Kidney epithelial cell (primary cell): ENCODE results near the gene MRPL40. TPM values are rescaled to one million over a fixed set of nuclear protein-coding genes. Genes with fewer than 3 reads are reported as not detected.

Experiments used
- DNase-seq: peaks from one replicate; pipeline ENCODE4 v3.0.0-alpha.2; 2010; ENCODE audit warnings: low read depth
- H3K27me3 ChIP-seq: 2 replicates; pipeline ENCODE4 v1.6.0; 2011; ENCODE audit warnings: low read length; ENCODE audit not compliant: control insufficient read depth, insufficient read depth
- H3K36me3 ChIP-seq: 2 replicates; pipeline ENCODE4 v1.5.1; 2011; ENCODE audit warnings: low read length; ENCODE audit not compliant: control insufficient read depth, insufficient read depth
- H3K4me3 ChIP-seq: 2 replicates; pipeline ENCODE4 v1.5.1; 2011; ENCODE audit warnings: low read depth, mild to moderate bottlenecking, control low read depth, low read length
- CTCF ChIP-seq: IDR thresholded peaks from 2 replicates; pipeline ENCODE4 v1.5.1; 2011; ENCODE audit warnings: mild to moderate bottlenecking, moderate library complexity, low read length, control low read depth, inconsistent platforms; ENCODE audit not compliant: insufficient read depth, poor library complexity, severe bottlenecking
- total RNA-seq: library from RNA; depleted of rRNA; stranded (reverse); fragments of >200 nt; gene quantifications from 2 replicates; pipeline ENCODE4 v1.2.3, GENCODE V29; 2015

Gene MRPL40
- total RNA-seq, 1 donor from 2014 or later: 47.2 TPM

- Histone ChIP-seq H3K4me3 (no peak overlapping the region), H3K36me3 (peaks cover 7% of the 10 kb centered on the region), H3K27me3 (no peaks in the 10 kb centered on the region)
- DNase-seq: no peak
- TF ChIP-seq CTCF: no peak
Observed at GRCh38 chr22:19471572-19471971, 39.2 kb downstream of the MRPL40 start.

DNA sequence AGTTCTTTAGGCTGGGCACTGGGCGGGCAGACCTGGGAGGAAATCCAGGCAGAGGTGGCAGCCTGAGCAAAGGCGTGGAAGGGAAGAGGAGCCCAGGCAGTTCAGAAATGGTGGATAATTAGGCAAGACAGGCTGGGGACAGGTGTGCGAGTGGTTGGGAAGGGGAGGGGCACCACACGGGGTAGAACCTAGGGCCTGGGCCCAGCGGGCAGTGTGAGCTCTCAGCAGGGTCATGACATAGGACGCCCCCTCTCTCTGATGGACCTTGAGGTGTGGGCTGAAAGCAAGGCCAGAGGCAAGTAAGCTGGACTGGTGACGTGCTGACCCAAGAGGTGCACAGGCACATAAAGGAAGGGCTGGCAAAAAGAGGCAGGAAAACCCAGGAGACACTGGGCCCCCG, 39.9 kb downstream of the MRPL40 start:
- no peak for DNase-seq
- H3K36me3 ChIP-seq: peaks cover 7% of the 10 kb centered on the region
- no peak for TF ChIP-seq CTCF
- H3K4me3 ChIP-seq: no peak overlapping the region
- H3K27me3 ChIP-seq: no peaks in the 10 kb centered on the region

DNA sequence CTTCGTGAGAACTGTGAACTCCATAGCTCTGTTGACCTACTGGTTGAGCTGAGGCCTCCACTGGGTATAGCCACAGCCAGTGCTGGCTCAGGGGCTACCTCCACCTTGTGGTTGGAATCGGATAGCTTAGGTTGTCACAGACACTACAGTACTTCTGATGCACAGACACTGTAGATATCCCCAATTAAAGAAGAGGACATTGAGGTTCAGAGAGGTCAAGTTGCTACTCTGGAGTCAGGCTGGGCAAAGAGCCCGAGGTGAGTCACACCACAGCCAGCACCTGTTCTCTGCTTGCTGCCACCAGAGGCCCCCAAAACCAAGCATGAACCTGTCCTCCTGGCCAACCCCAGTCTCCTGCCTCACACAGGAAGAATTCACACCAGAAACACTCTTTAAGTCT, 41.2 kb downstream of the MRPL40 start:
- Histone ChIP-seq H3K36me3 (peaks cover 4% of the 10 kb centered on the region), H3K4me3 (no peak overlapping the region), H3K27me3 (no peaks in the 10 kb centered on the region)
- TF ChIP-seq CTCF: peak; percentile 13
- DNase-seq: no peak

DNA sequence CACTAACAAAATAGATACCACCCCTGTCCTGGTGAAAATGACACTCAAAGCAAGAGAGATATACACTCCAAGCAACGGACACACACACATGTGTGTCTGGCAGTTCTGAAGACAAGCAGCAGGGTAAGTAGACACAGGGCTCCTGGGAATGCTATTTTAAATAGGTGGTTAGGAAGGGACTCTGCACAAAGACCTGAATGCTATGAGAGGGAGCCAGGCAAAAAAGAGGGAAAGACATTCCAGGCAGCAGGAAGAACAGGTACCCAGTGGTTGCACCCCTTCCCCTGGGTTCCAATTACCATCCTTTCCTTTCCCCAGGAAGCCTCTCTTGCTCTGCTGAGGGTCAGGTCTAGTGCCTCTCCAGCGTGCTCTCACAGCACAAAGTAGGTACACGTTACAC, 43.7 kb downstream of the MRPL40 start:
- Histone ChIP-seq H3K4me3 (no peak overlapping the region), H3K36me3 (peaks cover 2% of the 10 kb centered on the region), H3K27me3 (no peaks in the 10 kb centered on the region)
- DNase-seq: no peak
- TF ChIP-seq CTCF: no peak

- Histone ChIP-seq H3K36me3 (peaks cover 2% of the 10 kb centered on the region), H3K27me3 (no peaks in the 10 kb centered on the region), H3K4me3 (peak overlapping the region; percentile 97)
- no peak for DNase-seq
- TF ChIP-seq CTCF: no peak
Observed at GRCh38 chr22:19477321-19478044, 45.1 kb downstream of the MRPL40 start.

GRCh38 chr22:19478045-19478900, 45.9 kb downstream of the MRPL40 start:
- DNase-seq: no peak
- TF ChIP-seq CTCF: no peak
- Histone ChIP-seq H3K36me3 (peaks cover 1% of the 10 kb centered on the region), H3K27me3 (no peaks in the 10 kb centered on the region), H3K4me3 (peak overlapping the region; percentile 97)
